Vagina (tissue), 2 donors: ENCODE results near the gene CYB5R3. TPM values are rescaled to one million over a fixed set of nuclear protein-coding genes. Genes with fewer than 3 reads are reported as not detected.
"Not testable (repeated sequence)": the region's sequence is repeated elsewhere in the genome, so short reads cannot be mapped to it uniquely, and the experiment has no call there.

ENCODE experiments used
- DNase-seq, 2 donors: peaks; one replicate each; pipeline ENCODE4 v3.0.0-alpha.2; 2017; ENCODE audit errors: extremely low spot score in 2 of 2
- H3K27ac ChIP-seq: fragments of 200-600 bp; sonication (generic); one replicate; pipeline ENCODE4 v1.5.1; 2019
- H3K27me3 ChIP-seq: fragments of 200-600 bp; sonication (generic); one replicate; pipeline ENCODE4 v1.5.1; 2019
- H3K36me3 ChIP-seq, 2 donors: fragments of 200-600 bp; sonication (generic); one replicate each; pipeline ENCODE4 v1.5.1; 2017 to 2019
- H3K4me1 ChIP-seq: fragments of 200-600 bp; sonication (generic); one replicate; pipeline ENCODE4 v1.5.1; 2019
- H3K4me3 ChIP-seq, 2 donors: fragments of 200-600 bp; sonication (generic); 1 replicate in 1 of 2; 2 replicates in 1 of 2; pipeline ENCODE4 v1.5.1; 2016 to 2019
- H3K9me3 ChIP-seq: fragments of 200-600 bp; sonication (generic); one replicate; pipeline ENCODE4 v1.5.1; 2019
- POLR2A ChIP-seq, 2 donors: fragments of 450-650 bp; IDR thresholded peaks; one replicate each; pipeline ENCODE4 v1.6.1; 2017; ENCODE audit warnings: antibody characterized with exemption in 2 of 2, mild to moderate bottlenecking in 2 of 2, moderate library complexity in 2 of 2
- POLR2AphosphoS5 ChIP-seq, 2 donors: sonication (generic); formaldehyde crosslinking; IDR thresholded peaks; one replicate each; pipeline ENCODE4 v1.9.0; 2017; ENCODE audit warnings: antibody characterized with exemption in 2 of 2, mild to moderate bottlenecking in 2 of 2, low read depth in 1 of 2; ENCODE audit not compliant: insufficient read depth in 1 of 2
- intact Hi-C: fragments of 100-400 bp; cut with DNase I; formaldehyde crosslinking; loops from one replicate; pipeline ENCODE4 v1.15.1; 2023
- total RNA-seq: library from RNA; depleted of rRNA; stranded (reverse); fragments of >200 nt; gene quantifications from one replicate; pipeline ENCODE4 v1.2.3, GENCODE V29; 2016
- TF ChIP-seq, protein P1 (sequence below), 3 experiments: fragments of 450-650 bp in 2 of 3; fragments of 200-600 bp in 1 of 3; sonication (generic) in 1 of 3; IDR thresholded peaks; one replicate each; pipeline ENCODE4 v1.5.1; 2017 to 2019; ENCODE audit warnings: antibody characterized with exemption in 3 of 3, mild to moderate bottlenecking in 2 of 3, moderate library complexity in 2 of 3

Gene CYB5R3
- total RNA-seq, 1 donor from 2014 or later = 174 TPM

DNA sequence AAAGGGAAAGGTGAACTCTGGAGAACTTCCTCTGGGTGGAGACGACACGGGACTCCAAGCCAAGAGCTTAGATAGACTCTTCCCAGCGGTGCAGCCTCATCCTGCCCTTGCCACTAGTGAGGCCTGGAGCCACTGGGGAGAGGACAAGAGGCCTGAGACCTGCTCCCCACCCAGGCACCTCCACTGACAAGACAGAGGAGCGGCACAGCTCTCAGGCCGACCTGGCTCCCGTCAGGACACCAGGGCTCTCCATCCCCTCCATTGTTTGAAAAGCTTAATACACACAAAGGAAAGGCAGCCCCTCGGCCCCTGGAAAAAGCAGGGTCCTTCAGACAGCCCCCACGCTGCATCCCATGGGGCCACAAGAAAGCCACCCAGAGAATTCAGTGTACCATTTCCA, 64.1 kb downstream of the CYB5R3 start:
- H3K4me1 ChIP-seq = peaks cover 17% of the 10 kb centered on the region
- no peak overlapping the region for H3K4me3 ChIP-seq
- no peaks in the 10 kb centered on the region for H3K9me3 ChIP-seq
- H3K27me3 ChIP-seq = no peaks in the 10 kb centered on the region
- H3K27ac ChIP-seq = no peak overlapping the region
- no peak for DNase-seq
- peaks cover 0 to 50% of the 10 kb centered on the region in 2 donors for H3K36me3 ChIP-seq
- TF ChIP-seq, protein P1, sequence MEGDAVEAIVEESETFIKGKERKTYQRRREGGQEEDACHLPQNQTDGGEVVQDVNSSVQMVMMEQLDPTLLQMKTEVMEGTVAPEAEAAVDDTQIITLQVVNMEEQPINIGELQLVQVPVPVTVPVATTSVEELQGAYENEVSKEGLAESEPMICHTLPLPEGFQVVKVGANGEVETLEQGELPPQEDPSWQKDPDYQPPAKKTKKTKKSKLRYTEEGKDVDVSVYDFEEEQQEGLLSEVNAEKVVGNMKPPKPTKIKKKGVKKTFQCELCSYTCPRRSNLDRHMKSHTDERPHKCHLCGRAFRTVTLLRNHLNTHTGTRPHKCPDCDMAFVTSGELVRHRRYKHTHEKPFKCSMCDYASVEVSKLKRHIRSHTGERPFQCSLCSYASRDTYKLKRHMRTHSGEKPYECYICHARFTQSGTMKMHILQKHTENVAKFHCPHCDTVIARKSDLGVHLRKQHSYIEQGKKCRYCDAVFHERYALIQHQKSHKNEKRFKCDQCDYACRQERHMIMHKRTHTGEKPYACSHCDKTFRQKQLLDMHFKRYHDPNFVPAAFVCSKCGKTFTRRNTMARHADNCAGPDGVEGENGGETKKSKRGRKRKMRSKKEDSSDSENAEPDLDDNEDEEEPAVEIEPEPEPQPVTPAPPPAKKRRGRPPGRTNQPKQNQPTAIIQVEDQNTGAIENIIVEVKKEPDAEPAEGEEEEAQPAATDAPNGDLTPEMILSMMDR (IDR thresholded peaks at IDR 0.05) = no peak
- TF ChIP-seq POLR2AphosphoS5 (IDR thresholded peaks at IDR 0.05; ENCODE audit: insufficient read depth in 1 of 2, low read depth in 1 of 2) = no peak
- no peak for TF ChIP-seq POLR2A (IDR thresholded peaks at IDR 0.05)
- intact Hi-C loops = no loop called here

DNA sequence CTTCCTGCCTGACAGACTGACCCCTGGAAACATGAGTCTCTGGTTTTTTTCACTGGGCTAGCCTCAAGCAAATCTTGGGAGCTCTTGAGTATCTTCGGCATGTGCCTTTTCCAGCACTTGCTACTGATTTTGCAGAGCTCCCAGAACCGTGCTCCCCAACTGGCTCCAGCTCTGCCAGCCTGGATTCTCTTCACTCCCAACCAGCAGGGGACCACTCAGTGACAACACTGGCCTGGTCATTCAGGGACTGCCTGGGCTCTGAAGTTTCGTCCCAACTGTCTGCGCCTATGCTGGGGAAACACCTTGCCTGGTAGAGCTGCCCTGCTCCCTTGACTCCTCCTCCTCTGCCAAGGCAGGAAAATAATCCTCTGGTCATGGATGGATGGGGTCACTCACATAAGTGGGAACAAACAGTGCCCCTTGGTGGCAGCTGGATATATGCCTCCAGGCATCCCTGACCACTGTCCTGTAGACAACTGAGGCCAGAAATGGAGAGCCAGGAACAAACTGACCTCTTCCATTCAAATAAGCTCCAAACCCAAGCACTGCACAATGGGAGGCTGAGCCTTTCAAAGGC, 64.7 kb downstream of the CYB5R3 start:
- no peak for TF ChIP-seq POLR2AphosphoS5 (IDR thresholded peaks at IDR 0.05; ENCODE audit: insufficient read depth in 1 of 2, low read depth in 1 of 2)
- TF ChIP-seq POLR2A (IDR thresholded peaks at IDR 0.05) = no peak
- TF ChIP-seq, protein P1 (IDR thresholded peaks at IDR 0.05) = no peak
- H3K36me3 ChIP-seq = peaks cover 0 to 46% of the 10 kb centered on the region in 2 donors

DNA sequence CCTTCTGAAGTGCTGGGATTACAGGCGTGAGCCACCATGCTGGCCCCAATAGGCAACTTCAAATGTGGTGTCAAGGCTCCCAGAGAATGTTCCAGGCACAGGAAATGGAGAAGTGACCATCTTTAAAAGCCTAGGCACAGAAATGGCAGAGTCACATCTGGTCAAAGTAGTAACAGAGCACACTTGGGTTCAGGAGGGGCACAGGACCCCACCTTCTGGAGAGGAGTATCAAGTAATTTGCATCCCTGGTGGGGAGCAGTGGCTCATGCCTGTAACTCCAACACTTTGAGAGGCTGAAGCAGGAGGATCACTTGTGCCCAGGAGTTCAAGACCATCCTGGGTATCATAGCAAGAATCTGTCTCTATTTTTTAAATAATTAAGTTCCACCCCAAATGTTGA, 66.2 kb downstream of the CYB5R3 start:
- H3K4me3 ChIP-seq = no peak overlapping the region
- intact Hi-C loops = no loop called here
- peaks cover 17% of the 10 kb centered on the region for H3K4me1 ChIP-seq
- H3K36me3 ChIP-seq = peaks cover 0 to 48% of the 10 kb centered on the region in 2 donors
- DNase-seq = no peak
- H3K9me3 ChIP-seq = no peaks in the 10 kb centered on the region
- TF ChIP-seq POLR2A (IDR thresholded peaks at IDR 0.05) (no peak), POLR2AphosphoS5 (IDR thresholded peaks at IDR 0.05; ENCODE audit: insufficient read depth in 1 of 2, low read depth in 1 of 2) (no peak)
- TF ChIP-seq, protein P1 (IDR thresholded peaks at IDR 0.05) = no peak
- H3K27ac ChIP-seq = no peak overlapping the region
- no peaks in the 10 kb centered on the region for H3K27me3 ChIP-seq

More for the DNA sequence above, 64.7 kb downstream of the CYB5R3 start:
- no peaks in the 10 kb centered on the region for H3K27me3 ChIP-seq
- no peak overlapping the region for H3K4me3 ChIP-seq
- H3K4me1 ChIP-seq = peaks cover 17% of the 10 kb centered on the region
- DNase-seq = no peak
- no peak overlapping the region for H3K27ac ChIP-seq
- H3K9me3 ChIP-seq = no peaks in the 10 kb centered on the region
- intact Hi-C loops = no loop called here

DNA sequence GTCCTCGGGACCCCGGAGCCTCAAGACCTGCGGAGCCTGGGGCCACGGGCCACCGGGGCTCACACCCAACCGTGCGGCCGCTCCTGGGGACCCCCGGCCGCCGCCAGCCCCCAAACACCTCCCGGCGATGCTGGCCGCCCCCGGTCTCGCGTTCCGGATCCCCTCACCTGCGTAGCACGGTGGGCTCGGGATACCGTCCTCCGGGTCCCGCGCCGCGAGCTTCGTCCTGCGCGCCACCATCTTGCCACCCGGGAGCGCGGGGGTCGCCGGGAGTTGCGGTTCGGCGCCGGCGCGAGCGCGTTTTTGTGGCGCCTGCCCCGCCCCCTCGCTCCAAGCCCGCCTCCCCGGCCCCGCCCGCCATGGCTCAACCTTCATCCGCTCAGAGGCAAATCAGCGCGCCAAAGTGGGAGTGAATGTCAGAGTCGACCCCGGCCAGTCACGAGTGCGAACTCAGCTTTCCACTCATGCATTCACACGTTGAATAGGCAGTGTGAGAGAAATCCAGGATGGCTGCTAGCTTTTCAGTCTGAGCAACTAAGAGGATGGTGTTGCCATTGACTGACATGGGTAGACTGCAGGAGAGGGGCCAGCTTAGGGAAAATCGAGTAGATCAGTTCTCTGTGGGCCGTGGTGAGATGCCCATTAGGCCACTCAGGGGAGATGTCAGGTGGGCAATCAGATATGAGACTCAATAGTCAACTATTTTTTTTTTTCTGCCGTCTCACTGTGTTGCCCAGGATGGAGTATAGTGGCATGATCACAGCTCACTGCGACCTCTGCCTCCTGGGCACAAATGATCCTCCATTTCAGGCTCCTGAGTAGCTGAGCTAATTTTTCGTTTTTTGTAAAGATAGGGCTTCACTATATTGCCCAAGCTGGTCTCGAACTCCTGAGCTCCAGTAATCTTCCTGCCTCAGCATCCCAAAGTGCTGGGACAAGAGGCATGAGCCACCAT, 67.2 kb downstream of the CYB5R3 start:
- DNase-seq = no peak

DNA sequence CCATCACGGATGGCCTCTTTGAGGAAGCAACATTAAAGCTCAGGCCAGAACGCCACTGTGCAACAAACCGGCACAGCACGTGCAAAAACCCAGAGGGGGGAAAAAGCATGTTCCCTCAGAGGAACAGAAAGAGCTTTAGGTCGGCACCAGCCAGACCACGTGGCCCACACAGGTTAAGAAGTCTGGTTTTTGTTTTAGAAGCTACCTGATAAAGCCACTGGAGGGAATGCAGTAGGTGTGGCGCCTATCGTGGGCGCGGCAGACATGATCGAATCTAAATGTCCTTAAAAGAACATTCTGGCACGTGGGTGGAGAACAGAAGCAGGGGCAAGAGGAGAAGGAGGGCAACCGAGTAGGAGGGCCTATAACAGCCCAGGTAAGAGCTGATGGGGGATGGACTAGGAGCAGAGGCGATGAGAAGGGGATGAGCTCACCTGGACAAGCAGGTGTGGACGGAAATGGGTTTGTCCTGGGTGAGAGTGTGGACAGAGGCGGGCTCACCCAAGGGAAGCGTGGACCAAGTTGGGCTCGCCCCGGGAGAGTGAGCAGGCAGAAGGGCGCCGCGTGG, 67.9 kb downstream of the CYB5R3 start:
- H3K9me3 ChIP-seq, intact Hi-C loops, DNase-seq, H3K27me3 ChIP-seq: not testable (repeated sequence)
- Histone ChIP-seq H3K4me3 (peak overlapping the region; percentile 69 to 84), H3K36me3 (peaks cover 0 to 36% of the 10 kb centered on the region in 2 donors), H3K4me1 (peaks cover 17% of the 10 kb centered on the region), H3K27ac (peak overlapping the region; percentile 75)

More for the DNA sequence above, 67.2 kb downstream of the CYB5R3 start:
- no peaks in the 10 kb centered on the region for H3K9me3 ChIP-seq
- no peaks in the 10 kb centered on the region for H3K27me3 ChIP-seq
- peak overlapping the region; percentile 69 to 84 for H3K4me3 ChIP-seq
- peaks cover 17% of the 10 kb centered on the region for H3K4me1 ChIP-seq
- intact Hi-C loops = no loop called here
- TF ChIP-seq POLR2AphosphoS5 (IDR thresholded peaks at IDR 0.05; ENCODE audit: insufficient read depth in 1 of 2, low read depth in 1 of 2) (peak in 1 of 2 donors; percentile 32), POLR2A (IDR thresholded peaks at IDR 0.05) (no peak)
- peak overlapping the region; percentile 75 for H3K27ac ChIP-seq
- H3K36me3 ChIP-seq = peaks cover 0 to 43% of the 10 kb centered on the region in 2 donors

DNA sequence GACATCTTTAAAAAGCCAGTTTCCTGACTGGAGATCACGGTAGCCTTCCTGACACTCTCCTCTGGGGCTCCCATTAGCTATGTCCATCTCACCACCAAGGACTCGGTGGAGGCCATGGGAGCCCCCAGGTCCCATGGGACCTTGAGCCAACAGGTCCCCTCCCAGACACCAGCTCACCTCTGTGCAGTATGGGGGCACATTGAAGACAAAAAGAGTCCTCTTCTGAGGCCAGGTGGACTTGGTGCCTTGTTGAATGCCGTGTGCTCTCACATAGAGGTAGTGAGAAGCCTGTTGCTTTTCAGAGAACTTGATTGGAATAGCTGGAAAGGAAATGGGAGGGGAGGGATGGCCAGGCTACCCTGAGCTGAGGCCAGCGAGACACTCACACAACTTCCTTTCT, 69.2 kb downstream of the CYB5R3 start:
- H3K9me3 ChIP-seq, H3K27ac ChIP-seq, H3K4me3 ChIP-seq, intact Hi-C loops, H3K27me3 ChIP-seq, DNase-seq: not testable (repeated sequence)
- peaks cover 0 to 23% of the 10 kb centered on the region in 2 donors for H3K36me3 ChIP-seq
- H3K4me1 ChIP-seq = peaks cover 17% of the 10 kb centered on the region
